Bronchial epithelial cell (primary cell): ENCODE data around the gene GRID2. TPM values are rescaled to one million over a fixed set of nuclear protein-coding genes. Genes with fewer than 3 reads are reported as not detected.

Experiments
- DNase-seq: peaks from one replicate; pipeline ENCODE4 v3.0.0-alpha.2; 2010; ENCODE audit warnings: low read depth
- FAIRE-seq: peaks from 2 replicates; lab custom pipeline; 2011; peaks lifted over from hg19 to GRCh38; lab: Jason Lieb, UNC
- H3K27me3 ChIP-seq: 2 replicates; pipeline ENCODE4 v1.5.1; 2011; ENCODE audit warnings: low read length; ENCODE audit not compliant: control insufficient read depth, insufficient read depth
- H3K36me3 ChIP-seq: 2 replicates; pipeline ENCODE4 v1.5.1; 2011; ENCODE audit warnings: low read length; ENCODE audit not compliant: control insufficient read depth, insufficient read depth
- H3K4me3 ChIP-seq: 2 replicates; pipeline ENCODE4 v1.5.1; 2011; ENCODE audit warnings: mild to moderate bottlenecking, low read depth, low read length, control low read depth
- CTCF ChIP-seq: IDR thresholded peaks from 2 replicates; pipeline ENCODE4 v1.5.1; 2011; ENCODE audit warnings: mild to moderate bottlenecking, moderate library complexity, low read length, control low read depth, inconsistent platforms; ENCODE audit not compliant: insufficient read depth, severe bottlenecking
- total RNA-seq: library from RNA; depleted of rRNA; stranded (reverse); fragments of >200 nt; gene quantifications from 2 replicates; pipeline ENCODE4 v1.2.1, GENCODE V29; 2014

The GRID2 gene
- total RNA-seq, 1 donor from 2014 or later, result not detected

GRCh38 chr4:92862509-92862908 lies 558.7 kb downstream of the GRID2 start:
- no peaks in the 10 kb centered on the region for H3K36me3 ChIP-seq
- no peak for DNase-seq
- H3K27me3 ChIP-seq, result no peaks in the 10 kb centered on the region
- no peak for FAIRE-seq
- no peak overlapping the region for H3K4me3 ChIP-seq
- no peak for TF ChIP-seq CTCF

GRCh38 chr4:92864096-92864495 lies 560.3 kb downstream of the GRID2 start:
- TF ChIP-seq CTCF, result no peak
- FAIRE-seq (no peak), DNase-seq (no peak)
- no peak overlapping the region for H3K4me3 ChIP-seq
- H3K27me3 ChIP-seq, result no peaks in the 10 kb centered on the region
- H3K36me3 ChIP-seq, result no peaks in the 10 kb centered on the region

- no peak for TF ChIP-seq CTCF
- Histone ChIP-seq H3K27me3 (no peaks in the 10 kb centered on the region), H3K4me3 (no peak overlapping the region), H3K36me3 (no peaks in the 10 kb centered on the region)
- FAIRE-seq (no peak), DNase-seq (peak; percentile 43)
These were observed 568.8 kb downstream of the GRID2 start for GRCh38 chr4:92872604-92873003.

GRCh38 chr4:92885632-92886031 lies 581.9 kb downstream of the GRID2 start:
- no peak for TF ChIP-seq CTCF
- FAIRE-seq, result no peak

GRCh38 chr4:92952426-92952825 lies 648.7 kb downstream of the GRID2 start:
- FAIRE-seq, result no peak
- H3K27me3 ChIP-seq, result no peaks in the 10 kb centered on the region
- peak; percentile 61 for DNase-seq
- H3K36me3 ChIP-seq, result no peaks in the 10 kb centered on the region
- TF ChIP-seq CTCF, result no peak
- no peak overlapping the region for H3K4me3 ChIP-seq

More at GRCh38 chr4:92885632-92886031, 581.9 kb downstream of the GRID2 start:
- Histone ChIP-seq H3K36me3 (no peaks in the 10 kb centered on the region), H3K4me3 (no peak overlapping the region), H3K27me3 (no peaks in the 10 kb centered on the region)
- no peak for DNase-seq

GRCh38 chr4:92952897-92953296 lies 649.1 kb downstream of the GRID2 start:
- Histone ChIP-seq H3K27me3 (no peaks in the 10 kb centered on the region), H3K4me3 (no peak overlapping the region), H3K36me3 (no peaks in the 10 kb centered on the region)
- FAIRE-seq (no peak), DNase-seq (no peak)
- no peak for TF ChIP-seq CTCF
